Measurements from ENCODE around the gene ACOX1.

Gene ACOX1

DNA sequence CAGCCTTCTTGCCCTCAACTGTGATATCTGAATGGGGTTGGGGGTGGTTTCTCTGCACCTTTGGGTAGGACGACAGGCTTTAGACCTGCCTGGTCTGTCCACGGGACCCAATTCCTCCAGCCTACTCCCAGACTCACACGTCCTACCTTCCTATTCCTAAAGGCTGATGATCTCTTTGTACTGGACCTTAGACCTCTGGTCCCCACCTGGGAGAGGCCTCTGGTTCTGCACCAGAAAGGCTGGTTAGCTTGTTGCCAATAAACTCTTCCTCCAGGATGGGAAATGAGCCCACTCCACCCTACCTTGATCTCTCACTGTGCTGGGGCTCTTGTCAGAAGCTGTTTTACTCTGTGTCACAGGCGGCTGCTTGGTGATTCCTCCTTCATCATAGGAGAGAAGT is 52.5 kb downstream of the ACOX1 start:
- Histone ChIP-seq H3K27me3 (ENCODE audit: insufficient read depth, low read length) (no peaks in the 10 kb centered on the region), H2AFZ (ENCODE audit: low read depth, low read length) (no peak overlapping the region), H3K36me3 (ENCODE audit: insufficient read depth, low read length) (peaks cover 20% of the 10 kb centered on the region), H3K4me3 (ENCODE audit: low read length) (no peak overlapping the region), H3K4me1 (ENCODE audit: insufficient read depth, low read length) (no peaks in the 10 kb centered on the region), H3K9me3 (ENCODE audit: low read length) (no peaks in the 10 kb centered on the region)

DNA sequence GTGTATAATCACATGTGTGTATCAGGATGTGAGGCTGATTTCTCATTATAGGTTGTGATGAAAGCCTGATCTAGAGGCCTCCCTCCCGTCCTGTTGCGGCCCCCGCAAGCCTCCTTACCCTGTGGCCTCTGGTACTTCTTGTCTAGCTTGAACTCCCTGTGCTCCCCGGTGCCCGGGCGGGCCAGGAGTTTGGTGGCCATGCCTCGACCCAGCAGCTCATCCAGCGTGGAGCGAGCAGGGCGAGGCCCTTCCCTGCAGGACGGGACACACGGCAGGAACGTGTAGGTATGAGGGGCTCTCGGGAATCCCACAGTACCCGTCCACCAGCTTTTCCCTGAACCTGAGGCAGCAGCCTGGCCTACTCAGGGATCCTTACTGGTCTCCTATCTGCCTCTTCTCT is 53.1 kb downstream of the ACOX1 start:
- Histone ChIP-seq H3K9me3 (ENCODE audit: low read length) (no peaks in the 10 kb centered on the region), H3K36me3 (ENCODE audit: insufficient read depth, low read length) (peaks cover 20% of the 10 kb centered on the region), H3K4me3 (ENCODE audit: low read length) (no peak overlapping the region), H3K4me1 (ENCODE audit: insufficient read depth, low read length) (no peaks in the 10 kb centered on the region), H3K27me3 (ENCODE audit: insufficient read depth, low read length) (no peaks in the 10 kb centered on the region), H2AFZ (ENCODE audit: low read depth, low read length) (no peak overlapping the region)

DNA sequence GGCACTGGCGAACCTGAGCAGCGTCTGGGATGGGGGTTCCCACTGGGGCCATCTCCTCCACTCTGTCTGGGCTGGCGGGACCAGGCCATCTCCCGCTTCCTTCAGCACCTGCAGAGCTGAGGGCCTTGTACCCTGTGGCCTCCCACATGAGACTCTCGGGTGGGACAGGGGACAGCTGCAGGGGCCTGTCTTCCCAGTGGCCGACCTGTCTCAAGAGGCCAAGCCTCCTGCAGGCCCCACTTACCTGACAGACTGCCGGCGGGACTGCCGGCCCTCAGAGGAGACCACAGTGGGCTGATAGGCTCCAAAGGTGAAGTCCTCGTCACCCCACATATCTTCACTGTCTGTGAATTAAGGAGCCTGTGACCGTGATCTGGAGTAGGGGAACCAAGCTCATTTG is 53.9 kb downstream of the ACOX1 start:
- no peak overlapping the region for H3K4me3 ChIP-seq (ENCODE audit: low read length)
- H3K27me3 ChIP-seq (ENCODE audit: insufficient read depth, low read length), result no peaks in the 10 kb centered on the region
- no peaks in the 10 kb centered on the region for H3K9me3 ChIP-seq (ENCODE audit: low read length)
- H3K4me1 ChIP-seq (ENCODE audit: insufficient read depth, low read length), result no peaks in the 10 kb centered on the region
- no peak overlapping the region for H2AFZ ChIP-seq (ENCODE audit: low read depth, low read length)
- H3K36me3 ChIP-seq (ENCODE audit: insufficient read depth, low read length), result peaks cover 20% of the 10 kb centered on the region

DNA sequence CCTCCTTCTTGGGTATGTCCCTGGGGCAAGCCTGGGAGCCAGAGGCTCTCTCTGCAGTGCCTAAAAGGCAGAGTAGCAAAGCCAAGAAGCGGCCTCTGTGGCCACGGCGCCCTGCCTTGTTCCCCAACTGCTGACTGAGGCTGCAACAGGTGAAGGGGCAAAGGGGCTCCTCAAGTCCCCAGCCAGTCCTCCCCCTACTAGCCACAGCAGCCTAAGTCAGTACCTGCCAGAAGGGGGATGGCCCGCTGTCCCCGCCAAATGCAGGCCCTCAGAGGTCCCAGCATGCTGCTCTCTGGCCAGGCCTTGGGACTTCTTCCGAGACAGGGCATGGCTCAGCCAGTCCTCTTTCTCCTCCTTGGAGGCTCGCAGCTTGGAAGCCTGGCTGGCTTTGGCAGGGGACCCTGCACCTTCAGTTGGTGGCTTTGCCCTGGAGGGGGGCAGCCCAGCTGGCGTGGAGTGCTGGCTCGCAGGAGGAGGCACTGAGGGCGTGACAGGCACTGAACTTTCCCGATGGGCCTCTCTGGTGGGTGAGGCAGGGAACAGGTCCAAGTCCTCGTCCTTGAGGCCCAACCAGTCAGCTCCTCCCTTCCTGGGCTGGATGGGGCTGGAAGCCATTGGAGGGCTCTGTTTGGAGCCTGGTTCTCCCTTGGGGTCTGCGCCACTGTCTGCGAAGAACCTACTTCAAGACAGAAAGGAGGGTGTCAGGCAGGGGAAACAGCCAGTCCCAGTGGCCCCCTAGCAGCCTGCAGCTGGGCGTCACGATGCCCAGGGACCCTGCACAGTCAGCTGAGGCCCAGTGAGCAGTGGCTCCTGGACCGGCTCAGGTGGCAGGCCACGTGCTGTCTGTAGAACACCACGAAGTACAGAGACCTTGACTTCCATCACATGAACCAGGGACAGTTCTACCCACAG is 55.7 kb downstream of the ACOX1 start:
- H3K9me3 ChIP-seq (ENCODE audit: low read length), result no peaks in the 10 kb centered on the region
- no peaks in the 10 kb centered on the region for H3K27me3 ChIP-seq (ENCODE audit: insufficient read depth, low read length)
- peaks cover 20% of the 10 kb centered on the region for H3K36me3 ChIP-seq (ENCODE audit: insufficient read depth, low read length)
- no peak overlapping the region for H3K4me3 ChIP-seq (ENCODE audit: low read length)
- no peaks in the 10 kb centered on the region for H3K4me1 ChIP-seq (ENCODE audit: insufficient read depth, low read length)
- no peak overlapping the region for H2AFZ ChIP-seq (ENCODE audit: low read depth, low read length)

DNA sequence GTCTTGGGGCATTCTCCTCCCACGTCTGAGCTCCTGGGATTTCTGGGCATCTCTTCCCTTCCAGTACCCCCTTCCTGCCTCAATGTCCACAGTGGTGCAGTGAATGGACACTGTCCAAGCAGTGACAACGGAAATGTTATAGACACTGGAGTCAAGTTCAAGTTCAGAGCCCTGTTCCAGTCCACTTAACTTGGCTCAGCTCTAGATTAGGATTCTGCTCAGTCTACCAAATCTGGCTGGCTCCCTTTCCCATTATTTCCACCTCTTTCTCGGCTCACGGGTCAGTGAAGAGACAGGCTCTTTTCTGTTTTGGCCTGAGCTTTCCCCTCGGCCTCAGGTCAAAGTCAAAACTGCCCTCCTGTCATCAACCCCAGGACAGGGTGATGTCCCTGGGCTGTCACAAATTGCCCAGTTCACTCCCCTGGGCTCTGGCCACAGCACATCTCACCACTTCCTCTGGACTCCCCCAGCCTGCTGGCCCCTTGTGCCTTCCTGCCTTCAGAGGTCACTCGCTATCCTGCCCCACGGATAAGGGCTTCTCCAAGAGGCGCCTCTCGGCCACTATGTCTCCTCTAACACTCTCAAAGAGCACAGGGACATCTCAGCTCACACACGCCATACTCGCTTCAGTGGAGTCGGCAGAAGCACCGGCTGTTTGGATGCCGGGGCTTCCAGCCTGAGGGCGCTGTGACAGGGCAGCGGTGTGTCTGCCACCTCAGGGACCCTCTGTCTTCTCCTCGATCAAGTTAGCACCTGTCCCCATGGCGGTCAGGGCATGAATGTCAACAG is 56.6 kb downstream of the ACOX1 start:
- no peaks in the 10 kb centered on the region for H3K27me3 ChIP-seq (ENCODE audit: insufficient read depth, low read length)
- H3K4me1 ChIP-seq (ENCODE audit: insufficient read depth, low read length), result no peaks in the 10 kb centered on the region
- H2AFZ ChIP-seq (ENCODE audit: low read depth, low read length), result no peak overlapping the region
- no peaks in the 10 kb centered on the region for H3K9me3 ChIP-seq (ENCODE audit: low read length)
- H3K36me3 ChIP-seq (ENCODE audit: insufficient read depth, low read length), result peaks cover 23% of the 10 kb centered on the region
- H3K4me3 ChIP-seq (ENCODE audit: low read length), result no peak overlapping the region

DNA sequence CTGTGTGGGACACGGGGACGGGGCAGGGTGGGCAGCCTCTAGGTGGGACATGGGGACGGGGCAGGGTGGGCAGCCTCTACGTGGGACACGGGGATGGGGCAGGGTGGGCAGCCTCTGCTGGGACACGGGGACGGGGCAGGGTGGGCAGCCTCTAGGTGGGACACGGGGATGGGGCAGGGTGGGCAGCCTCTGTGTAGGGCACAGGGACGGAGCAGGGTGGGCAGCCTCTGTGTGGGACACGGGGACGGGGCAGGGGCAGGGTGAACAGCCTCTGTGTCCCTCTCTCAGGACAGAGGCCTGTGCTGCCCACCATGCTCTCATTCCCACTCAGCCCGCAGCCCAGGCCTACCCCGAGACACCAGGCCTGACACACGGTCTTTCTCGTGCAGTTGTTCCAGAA is 57.4 kb downstream of the ACOX1 start:
- Histone ChIP-seq H3K4me1 (ENCODE audit: insufficient read depth, low read length) (no peaks in the 10 kb centered on the region), H3K36me3 (ENCODE audit: insufficient read depth, low read length) (peaks cover 23% of the 10 kb centered on the region), H3K9me3 (ENCODE audit: low read length) (no peaks in the 10 kb centered on the region), H2AFZ (ENCODE audit: low read depth, low read length) (no peak overlapping the region), H3K27me3 (ENCODE audit: insufficient read depth, low read length) (no peaks in the 10 kb centered on the region), H3K4me3 (ENCODE audit: low read length) (no peak overlapping the region)

DNA sequence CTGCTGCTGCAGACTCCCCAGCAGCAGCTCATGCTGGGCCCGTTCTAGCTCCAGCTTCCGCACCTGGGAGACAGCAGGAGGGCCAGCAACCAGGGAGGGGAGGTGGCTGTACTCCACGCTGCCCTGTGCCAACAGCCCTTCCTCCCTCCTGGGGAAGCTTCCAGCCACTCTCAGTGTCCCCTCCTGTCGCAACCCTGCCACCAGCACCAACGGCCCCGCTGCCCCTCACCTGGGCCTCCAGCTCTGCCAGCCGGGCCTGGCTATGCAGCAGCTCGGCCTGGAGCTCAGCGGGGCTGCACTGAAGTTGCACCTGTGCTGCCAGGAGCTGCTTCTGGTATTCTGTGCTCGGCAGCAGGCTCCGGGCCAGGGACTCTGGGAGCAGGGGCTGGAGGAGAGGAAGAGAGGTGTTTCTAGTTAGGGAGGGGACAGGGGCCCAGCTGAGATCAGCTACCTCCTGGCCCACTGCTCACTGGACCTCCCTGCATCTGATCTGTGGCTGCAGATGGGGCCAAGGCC is 58.9 kb downstream of the ACOX1 start:
- no peak overlapping the region for H2AFZ ChIP-seq (ENCODE audit: low read depth, low read length)
- H3K27me3 ChIP-seq (ENCODE audit: insufficient read depth, low read length), result no peaks in the 10 kb centered on the region
- no peaks in the 10 kb centered on the region for H3K9me3 ChIP-seq (ENCODE audit: low read length)
- peaks cover 12% of the 10 kb centered on the region for H3K36me3 ChIP-seq (ENCODE audit: insufficient read depth, low read length)
- H3K4me3 ChIP-seq (ENCODE audit: low read length), result no peak overlapping the region
- H3K4me1 ChIP-seq (ENCODE audit: insufficient read depth, low read length), result no peaks in the 10 kb centered on the region

DNA sequence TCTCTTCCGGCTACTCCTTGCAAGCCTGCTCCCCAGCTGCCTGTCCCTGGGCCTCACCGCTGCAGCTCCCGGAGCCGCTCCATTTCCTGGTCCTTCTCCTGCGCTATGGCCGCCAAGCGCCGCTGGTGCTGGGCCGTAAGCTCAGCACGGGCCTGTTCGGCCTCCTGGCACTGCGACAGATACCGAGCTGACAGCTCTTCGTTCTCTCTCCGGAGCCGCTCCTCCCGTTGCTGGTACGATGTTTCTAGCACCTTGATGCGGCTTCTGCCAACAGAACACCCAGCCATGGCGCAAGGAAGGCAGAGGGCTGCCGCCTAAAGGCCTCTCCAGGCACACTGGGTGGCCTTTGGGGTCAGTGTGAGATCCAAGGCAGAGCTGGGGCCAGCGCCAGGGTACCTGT is 59.4 kb downstream of the ACOX1 start:
- peaks cover 8% of the 10 kb centered on the region for H3K36me3 ChIP-seq (ENCODE audit: insufficient read depth, low read length)
- H3K4me1 ChIP-seq (ENCODE audit: insufficient read depth, low read length), result no peaks in the 10 kb centered on the region
- no peak overlapping the region for H2AFZ ChIP-seq (ENCODE audit: low read depth, low read length)
- no peak overlapping the region for H3K4me3 ChIP-seq (ENCODE audit: low read length)
- H3K27me3 ChIP-seq (ENCODE audit: insufficient read depth, low read length), result no peaks in the 10 kb centered on the region
- H3K9me3 ChIP-seq (ENCODE audit: low read length), result no peaks in the 10 kb centered on the region

DNA sequence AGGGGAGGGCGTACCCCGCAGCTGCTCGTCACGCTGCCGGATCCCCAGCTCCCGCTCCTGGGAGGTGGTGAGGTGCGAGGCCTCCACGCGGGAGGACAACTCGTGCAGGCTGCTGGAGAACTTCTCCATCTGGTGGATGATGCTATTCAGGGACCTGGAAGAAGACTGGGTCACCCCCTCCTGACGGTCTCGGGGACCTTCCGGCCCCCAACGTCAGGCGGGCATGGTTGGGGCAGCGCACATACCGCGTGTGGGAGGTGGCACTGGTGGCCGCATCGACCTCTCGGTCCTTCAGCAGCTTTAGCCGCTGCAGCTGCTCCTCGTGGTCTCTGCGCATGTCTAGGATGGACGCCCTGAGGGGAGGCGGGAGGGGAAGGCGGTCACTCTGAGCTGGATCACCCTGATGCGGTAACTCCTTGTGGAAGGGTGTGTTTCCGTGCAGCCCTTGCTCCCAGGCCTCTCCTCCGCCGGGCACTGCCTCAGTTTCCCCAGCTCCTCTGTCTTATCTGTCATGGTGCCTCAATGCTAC is 61.0 kb downstream of the ACOX1 start:
- Histone ChIP-seq H3K4me1 (ENCODE audit: insufficient read depth, low read length) (no peaks in the 10 kb centered on the region), H3K9me3 (ENCODE audit: low read length) (no peaks in the 10 kb centered on the region), H3K27me3 (ENCODE audit: insufficient read depth, low read length) (no peaks in the 10 kb centered on the region), H3K36me3 (ENCODE audit: insufficient read depth, low read length) (peaks cover 14% of the 10 kb centered on the region), H3K4me3 (ENCODE audit: low read length) (no peak overlapping the region), H2AFZ (ENCODE audit: low read depth, low read length) (no peak overlapping the region)

DNA sequence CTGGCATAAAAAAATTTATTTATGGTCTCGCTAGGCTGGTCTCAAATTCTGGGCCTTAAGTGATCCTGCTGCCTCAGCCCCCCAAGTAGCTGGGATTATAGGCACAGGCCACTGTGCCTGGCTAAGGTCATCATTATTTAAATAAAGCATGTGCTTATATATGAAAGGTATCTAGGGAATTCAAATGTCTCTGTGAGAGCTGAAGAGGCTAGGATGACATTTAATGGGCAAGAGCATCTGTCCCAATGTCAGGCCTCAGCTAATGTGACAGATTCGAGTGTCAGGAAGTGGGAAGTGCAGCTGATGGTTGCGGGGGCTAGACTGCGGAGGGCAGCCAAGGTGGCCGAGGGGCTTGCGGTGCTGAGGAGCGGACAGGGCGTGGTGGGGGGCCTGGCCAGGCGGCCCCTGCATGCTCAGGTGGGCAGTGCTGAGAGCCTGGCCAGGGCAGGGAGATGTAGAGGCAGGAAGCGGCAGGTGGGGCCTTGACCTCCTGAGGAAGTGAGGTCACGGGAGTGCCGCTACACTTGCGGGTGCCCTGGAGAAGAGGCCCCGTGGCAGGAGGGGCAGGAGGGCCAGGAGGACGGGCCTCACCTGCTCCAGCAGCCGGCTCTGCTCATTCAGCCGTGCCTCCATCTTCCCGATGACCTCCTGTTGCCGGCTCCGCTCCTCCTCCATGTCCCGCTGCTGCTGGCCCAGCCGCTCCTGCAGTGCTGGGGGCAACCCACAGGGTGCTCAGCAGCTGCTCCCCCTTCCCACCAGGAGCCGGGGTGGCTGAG is 61.6 kb downstream of the ACOX1 start:
- Histone ChIP-seq H3K9me3 (ENCODE audit: low read length) (no peaks in the 10 kb centered on the region), H3K36me3 (ENCODE audit: insufficient read depth, low read length) (peaks cover 10% of the 10 kb centered on the region), H3K4me1 (ENCODE audit: insufficient read depth, low read length) (no peaks in the 10 kb centered on the region), H2AFZ (ENCODE audit: low read depth, low read length) (no peak overlapping the region), H3K4me3 (ENCODE audit: low read length) (no peak overlapping the region), H3K27me3 (ENCODE audit: insufficient read depth, low read length) (no peaks in the 10 kb centered on the region)

DNA sequence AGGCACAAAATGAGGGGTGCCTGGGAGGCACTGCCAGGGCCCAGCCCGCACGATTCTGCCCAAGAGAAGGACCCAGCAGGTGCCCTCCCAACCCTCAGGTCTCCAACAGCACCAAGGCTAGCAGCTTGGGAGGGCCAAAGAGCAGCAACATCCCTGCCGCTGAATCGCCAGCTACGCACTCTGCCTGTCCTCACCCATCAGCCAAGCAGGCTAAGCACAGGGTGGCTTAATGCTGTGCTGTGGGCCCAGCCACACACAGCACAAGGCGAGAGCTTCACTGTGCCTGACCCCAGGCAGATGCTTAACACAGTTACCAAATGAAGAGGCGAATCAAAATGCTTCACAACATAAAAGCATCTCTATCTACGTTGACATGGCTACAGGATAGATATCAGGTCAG is 63.7 kb downstream of the ACOX1 start:
- Histone ChIP-seq H3K9me3 (ENCODE audit: low read length) (no peaks in the 10 kb centered on the region), H3K36me3 (ENCODE audit: insufficient read depth, low read length) (peaks cover 14% of the 10 kb centered on the region), H3K4me3 (ENCODE audit: low read length) (no peak overlapping the region), H3K27me3 (ENCODE audit: insufficient read depth, low read length) (no peaks in the 10 kb centered on the region), H2AFZ (ENCODE audit: low read depth, low read length) (no peak overlapping the region), H3K4me1 (ENCODE audit: insufficient read depth, low read length) (no peaks in the 10 kb centered on the region)

DNA sequence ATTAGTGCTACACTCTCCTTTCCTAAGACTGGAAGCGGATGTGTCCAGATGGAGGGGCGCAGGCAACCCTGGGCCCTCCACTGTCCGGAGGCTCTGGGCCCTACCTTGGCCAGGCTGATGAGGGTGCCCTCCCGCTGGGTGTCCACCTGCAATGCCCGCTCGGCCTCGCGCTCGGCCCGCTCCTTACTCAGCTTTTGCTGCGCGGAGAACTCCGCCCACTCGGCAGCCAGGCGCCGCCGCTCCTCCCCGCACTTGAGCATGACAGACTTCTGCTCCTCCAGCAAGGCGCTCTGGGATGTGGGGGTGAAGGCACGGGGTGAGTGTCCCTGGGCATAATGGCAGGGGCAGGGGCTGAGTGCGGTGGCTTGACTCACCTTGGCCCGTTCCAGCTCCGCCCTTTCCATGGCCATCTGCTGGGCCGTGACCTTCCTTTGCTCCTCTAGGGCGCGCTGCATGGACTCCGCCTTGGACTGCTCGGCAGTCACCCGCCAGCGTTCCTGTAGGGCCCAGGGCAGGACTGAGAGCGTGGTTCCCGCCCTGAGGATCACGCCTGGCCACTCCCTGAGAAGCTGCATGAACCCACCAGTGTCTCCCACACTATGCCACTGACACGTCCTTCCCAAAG is 64.2 kb downstream of the ACOX1 start:
- no peak overlapping the region for H2AFZ ChIP-seq (ENCODE audit: low read depth, low read length)
- H3K27me3 ChIP-seq (ENCODE audit: insufficient read depth, low read length), result no peaks in the 10 kb centered on the region
- H3K9me3 ChIP-seq (ENCODE audit: low read length), result no peaks in the 10 kb centered on the region
- no peaks in the 10 kb centered on the region for H3K4me1 ChIP-seq (ENCODE audit: insufficient read depth, low read length)
- H3K4me3 ChIP-seq (ENCODE audit: low read length), result no peak overlapping the region
- H3K36me3 ChIP-seq (ENCODE audit: insufficient read depth, low read length), result peaks cover 14% of the 10 kb centered on the region

Data from neuron (in vitro differentiated cells).